Measurements from ENCODE around the gene DBX1. TPM values are rescaled to one million over a fixed set of nuclear protein-coding genes. Genes with fewer than 3 reads are reported as not detected.

Gene DBX1
- total and polyA plus RNA-seq, 2 of the 13 experiments (the other 11 are each of a cell fraction or from before 2014, with no cell fraction given), result not detected

DNA sequence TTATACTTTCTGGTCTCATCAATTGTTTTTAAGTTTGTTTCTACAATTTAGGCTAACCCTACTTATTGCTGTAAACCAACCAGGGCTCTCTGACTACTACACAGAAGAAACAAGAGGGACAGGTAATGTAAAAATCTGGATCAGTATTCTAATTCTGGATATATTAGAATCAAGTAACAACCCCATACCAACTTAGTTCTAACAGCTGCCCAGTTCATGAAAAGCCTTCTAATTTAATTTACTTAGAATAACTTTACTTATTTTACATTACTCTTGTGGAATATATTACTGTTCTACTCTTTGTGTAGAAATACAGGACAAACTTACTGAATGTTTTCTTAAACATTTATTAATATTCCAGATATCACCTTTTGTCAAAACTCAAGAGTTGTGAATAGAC is 45.5 kb upstream of the DBX1 start:
- no peaks in the 10 kb centered on the region for H3K9me3 ChIP-seq (ENCODE audit: low read length)
- no peaks in the 10 kb centered on the region for H3K4me1 ChIP-seq (ENCODE audit: insufficient read depth, low read length)
- peaks cover 4 to 52% of the 10 kb centered on the region in 2 experiments for H3K27me3 ChIP-seq (ENCODE audit: control insufficient read depth in 1 of 2, insufficient read depth in 2 of 2, low read length in 2 of 2)

DNA sequence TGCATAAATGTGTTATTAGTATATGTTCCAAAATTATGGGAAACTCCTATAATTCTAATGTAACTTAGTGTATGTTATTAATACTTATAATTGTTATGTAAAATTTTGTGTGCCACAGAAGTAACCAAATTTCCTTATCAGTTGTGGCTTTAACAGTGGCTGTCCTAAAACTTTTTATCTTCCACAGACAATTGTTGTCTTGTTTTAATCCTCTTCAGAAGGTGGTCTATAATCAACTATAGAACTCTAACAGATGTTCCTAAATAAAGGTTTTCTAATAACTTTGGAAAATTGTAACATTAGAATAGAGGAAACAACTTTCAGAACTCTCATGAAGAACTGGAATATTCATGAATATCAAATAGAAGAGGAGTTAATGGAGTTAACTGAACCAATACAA is 44.4 kb upstream of the DBX1 start:
- FAIRE-seq, result no peak

More for the DNA sequence above, 45.5 kb upstream of the DBX1 start:
- Histone ChIP-seq H3K4me2 (ENCODE audit: low read depth, low read length) (no peak overlapping the region), H3K27ac (ENCODE audit: extremely low read length, insufficient read depth, low read length) (no peak overlapping the region), H4K20me1 (ENCODE audit: insufficient read depth, low read length) (no peaks in the 10 kb centered on the region), H3K36me3 (replicated peaks in 1 of 2; ENCODE audit: control insufficient read depth in 1 of 2, insufficient read depth in 2 of 2, low read length in 2 of 2) (no peaks in the 10 kb centered on the region), H3K4me3 (replicated peaks in 1 of 3; ENCODE audit: insufficient read depth in 1 of 3, low read depth in 2 of 3, low read length in 3 of 3) (no peak overlapping the region), H3K9ac (ENCODE audit: insufficient read depth, low read depth, low read length) (no peak overlapping the region), H3K79me2 (ENCODE audit: insufficient read depth, low read length) (no peaks in the 10 kb centered on the region), H2AFZ (ENCODE audit: low read length) (no peak overlapping the region)
- FAIRE-seq (no peak), DNase-seq (ENCODE audit: low spot score) (no peak), ATAC-seq (no peak)
- TF ChIP-seq SSRP1 (CRISPR knock-in tag; IDR thresholded peaks at IDR 0.05) (no peak), PRPF4 (IDR thresholded peaks at IDR 0.05; ENCODE audit: low read depth, low read length, poor library complexity, severe bottlenecking) (no peak), ZNF383 (CRISPR knock-in tag; IDR thresholded peaks at IDR 0.05; ENCODE audit: borderline replicate concordance) (no peak)
- TF ChIP-seq, protein P1, sequence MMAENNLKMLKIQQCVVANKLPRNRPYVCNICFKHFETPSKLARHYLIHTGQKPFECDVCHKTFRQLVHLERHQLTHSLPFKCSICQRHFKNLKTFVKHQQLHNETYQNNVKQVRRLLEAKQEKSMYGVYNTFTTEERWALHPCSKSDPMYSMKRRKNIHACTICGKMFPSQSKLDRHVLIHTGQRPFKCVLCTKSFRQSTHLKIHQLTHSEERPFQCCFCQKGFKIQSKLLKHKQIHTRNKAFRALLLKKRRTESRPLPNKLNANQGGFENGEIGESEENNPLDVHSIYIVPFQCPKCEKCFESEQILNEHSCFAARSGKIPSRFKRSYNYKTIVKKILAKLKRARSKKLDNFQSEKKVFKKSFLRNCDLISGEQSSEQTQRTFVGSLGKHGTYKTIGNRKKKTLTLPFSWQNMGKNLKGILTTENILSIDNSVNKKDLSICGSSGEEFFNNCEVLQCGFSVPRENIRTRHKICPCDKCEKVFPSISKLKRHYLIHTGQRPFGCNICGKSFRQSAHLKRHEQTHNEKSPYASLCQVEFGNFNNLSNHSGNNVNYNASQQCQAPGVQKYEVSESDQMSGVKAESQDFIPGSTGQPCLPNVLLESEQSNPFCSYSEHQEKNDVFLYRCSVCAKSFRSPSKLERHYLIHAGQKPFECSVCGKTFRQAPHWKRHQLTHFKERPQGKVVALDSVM (CRISPR knock-in tag; IDR thresholded peaks at IDR 0.05), result no peak
- TF ChIP-seq, protein P2, sequence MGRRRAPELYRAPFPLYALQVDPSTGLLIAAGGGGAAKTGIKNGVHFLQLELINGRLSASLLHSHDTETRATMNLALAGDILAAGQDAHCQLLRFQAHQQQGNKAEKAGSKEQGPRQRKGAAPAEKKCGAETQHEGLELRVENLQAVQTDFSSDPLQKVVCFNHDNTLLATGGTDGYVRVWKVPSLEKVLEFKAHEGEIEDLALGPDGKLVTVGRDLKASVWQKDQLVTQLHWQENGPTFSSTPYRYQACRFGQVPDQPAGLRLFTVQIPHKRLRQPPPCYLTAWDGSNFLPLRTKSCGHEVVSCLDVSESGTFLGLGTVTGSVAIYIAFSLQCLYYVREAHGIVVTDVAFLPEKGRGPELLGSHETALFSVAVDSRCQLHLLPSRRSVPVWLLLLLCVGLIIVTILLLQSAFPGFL (CRISPR knock-in tag; IDR thresholded peaks at IDR 0.05), result no peak
- ChIA-PET CTCF (ENCODE audit: low intra/inter-chr PET ratio, low total read pairs) (no interaction called here), POLR2A (no interaction called here)
- in situ Hi-C loops (cut with HindIII; ENCODE audit: extremely low pct_ligation_motif_present, low pct_unique_long_range_greater_than_20kb) (no loop called here), intact Hi-C loops (cut with micrococcal nuclease; ENCODE audit: unreplicated experiment) (no loop called here)
- no TSS peak for BruUV-seq (replicated peaks)

More for the DNA sequence above, 44.4 kb upstream of the DBX1 start:
- H3K79me2 ChIP-seq (ENCODE audit: insufficient read depth, low read length), result no peaks in the 10 kb centered on the region
- no peak for DNase-seq (ENCODE audit: low spot score)
- TF ChIP-seq ZNF644 (CRISPR knock-in tag; IDR thresholded peaks at IDR 0.05; ENCODE audit: low read depth) (no peak), SALL1 (CRISPR knock-in tag; IDR thresholded peaks at IDR 0.05) (no peak), ZSCAN31 (CRISPR knock-in tag; IDR thresholded peaks at IDR 0.05; ENCODE audit: low read depth) (no peak), XRCC5 (optimal IDR thresholded peaks at IDR 0.05; ENCODE audit: low read length) (no peak)
- TF ChIP-seq, protein P3, sequence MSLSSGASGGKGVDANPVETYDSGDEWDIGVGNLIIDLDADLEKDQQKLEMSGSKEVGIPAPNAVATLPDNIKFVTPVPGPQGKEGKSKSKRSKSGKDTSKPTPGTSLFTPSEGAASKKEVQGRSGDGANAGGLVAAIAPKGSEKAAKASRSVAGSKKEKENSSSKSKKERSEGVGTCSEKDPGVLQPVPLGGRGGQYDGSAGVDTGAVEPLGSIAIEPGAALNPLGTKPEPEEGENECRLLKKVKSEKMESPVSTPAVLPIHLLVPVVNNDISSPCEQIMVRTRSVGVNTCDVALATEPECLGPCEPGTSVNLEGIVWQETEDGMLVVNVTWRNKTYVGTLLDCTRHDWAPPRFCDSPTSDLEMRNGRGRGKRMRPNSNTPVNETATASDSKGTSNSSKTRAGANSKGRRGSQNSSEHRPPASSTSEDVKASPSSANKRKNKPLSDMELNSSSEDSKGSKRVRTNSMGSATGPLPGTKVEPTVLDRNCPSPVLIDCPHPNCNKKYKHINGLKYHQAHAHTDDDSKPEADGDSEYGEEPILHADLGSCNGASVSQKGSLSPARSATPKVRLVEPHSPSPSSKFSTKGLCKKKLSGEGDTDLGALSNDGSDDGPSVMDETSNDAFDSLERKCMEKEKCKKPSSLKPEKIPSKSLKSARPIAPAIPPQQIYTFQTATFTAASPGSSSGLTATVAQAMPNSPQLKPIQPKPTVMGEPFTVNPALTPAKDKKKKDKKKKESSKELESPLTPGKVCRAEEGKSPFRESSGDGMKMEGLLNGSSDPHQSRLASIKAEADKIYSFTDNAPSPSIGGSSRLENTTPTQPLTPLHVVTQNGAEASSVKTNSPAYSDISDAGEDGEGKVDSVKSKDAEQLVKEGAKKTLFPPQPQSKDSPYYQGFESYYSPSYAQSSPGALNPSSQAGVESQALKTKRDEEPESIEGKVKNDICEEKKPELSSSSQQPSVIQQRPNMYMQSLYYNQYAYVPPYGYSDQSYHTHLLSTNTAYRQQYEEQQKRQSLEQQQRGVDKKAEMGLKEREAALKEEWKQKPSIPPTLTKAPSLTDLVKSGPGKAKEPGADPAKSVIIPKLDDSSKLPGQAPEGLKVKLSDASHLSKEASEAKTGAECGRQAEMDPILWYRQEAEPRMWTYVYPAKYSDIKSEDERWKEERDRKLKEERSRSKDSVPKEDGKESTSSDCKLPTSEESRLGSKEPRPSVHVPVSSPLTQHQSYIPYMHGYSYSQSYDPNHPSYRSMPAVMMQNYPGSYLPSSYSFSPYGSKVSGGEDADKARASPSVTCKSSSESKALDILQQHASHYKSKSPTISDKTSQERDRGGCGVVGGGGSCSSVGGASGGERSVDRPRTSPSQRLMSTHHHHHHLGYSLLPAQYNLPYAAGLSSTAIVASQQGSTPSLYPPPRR (CRISPR knock-in tag; IDR thresholded peaks at IDR 0.05; ENCODE audit: borderline replicate concordance), result no peak
- no peak overlapping the region for H3K9ac ChIP-seq (ENCODE audit: insufficient read depth, low read depth, low read length)
- peaks cover 4 to 47% of the 10 kb centered on the region in 2 experiments for H3K27me3 ChIP-seq (ENCODE audit: control insufficient read depth in 1 of 2, insufficient read depth in 2 of 2, low read length in 2 of 2)
- ATAC-seq, result no peak
- H3K9me3 ChIP-seq (ENCODE audit: low read length), result no peaks in the 10 kb centered on the region
- intact Hi-C loops (cut with micrococcal nuclease; ENCODE audit: unreplicated experiment), result no loop called here
- no peaks in the 10 kb centered on the region for H3K36me3 ChIP-seq (replicated peaks in 1 of 2; ENCODE audit: control insufficient read depth in 1 of 2, insufficient read depth in 2 of 2, low read length in 2 of 2)
- no peaks in the 10 kb centered on the region for H4K20me1 ChIP-seq (ENCODE audit: insufficient read depth, low read length)
- CTCF ChIA-PET (ENCODE audit: low intra/inter-chr PET ratio, low total read pairs), result no interaction called here
- H3K27ac ChIP-seq (ENCODE audit: extremely low read length, insufficient read depth, low read length), result no peak overlapping the region
- H2AFZ ChIP-seq (ENCODE audit: low read length), result no peak overlapping the region
- BruUV-seq (replicated peaks), result no TSS peak
- H3K4me3 ChIP-seq (replicated peaks in 1 of 3; ENCODE audit: insufficient read depth in 1 of 3, low read depth in 2 of 3, low read length in 3 of 3), result no peak overlapping the region
- no peak overlapping the region for H3K4me2 ChIP-seq (ENCODE audit: low read depth, low read length)
- in situ Hi-C loops (cut with HindIII; ENCODE audit: extremely low pct_ligation_motif_present, low pct_unique_long_range_greater_than_20kb), result no loop called here
- POLR2A ChIA-PET, result no interaction called here
- no peaks in the 10 kb centered on the region for H3K4me1 ChIP-seq (ENCODE audit: insufficient read depth, low read length)

All from HepG2 (cell line).